ENCODE results near the gene EZR. TPM values are rescaled to one million over a fixed set of nuclear protein-coding genes. Genes with fewer than 3 reads are reported as not detected.

The EZR gene
- total and polyA plus RNA-seq, 9 of the 15 experiments (the other 6 are each of a cell fraction or from before 2014, with no cell fraction given), result 36.5 to 162 (median 104) TPM

- TF ChIP-seq ZFX (CRISPR knock-in tag; IDR thresholded peaks at IDR 0.05) (peak; percentile 61), ZBTB7A (IDR thresholded peaks at IDR 0.05; ENCODE audit: borderline replicate concordance, control insufficient read depth, low read depth, low read length) (0 out of 2 replicates have a peak, but pooled peaks have one; percentile 47), NUFIP1 (IDR thresholded peaks at IDR 0.05; ENCODE audit: partially characterized antibody) (peak; percentile 44), MXD1 (CRISPR knock-in tag; IDR thresholded peaks at IDR 0.05; ENCODE audit: borderline replicate concordance, poor library complexity, severe bottlenecking) (no peak), TAF1 (IDR thresholded peaks at IDR 0.05; ENCODE audit: control insufficient read depth, extremely low read depth, insufficient read depth, low read length, severe bottlenecking) (peak; percentile 6), ZNF436 (CRISPR knock-in tag; IDR thresholded peaks at IDR 0.05) (no peak), MYBL2 (IDR thresholded peaks at IDR 0.05; ENCODE audit: low read depth) (no peak), MYBL2 (CRISPR knock-in tag; IDR thresholded peaks at IDR 0.05; ENCODE audit: borderline replicate concordance) (no peak), PHF21A (IDR thresholded peaks at IDR 0.05; ENCODE audit: borderline replicate concordance, low read depth) (peak; percentile 38; the same call in 1 of the 2 replicates), IRF1 (CRISPR knock-in tag; IDR thresholded peaks at IDR 0.05; ENCODE audit: borderline replicate concordance) (no peak), GATAD2A (IDR thresholded peaks at IDR 0.05) (peak; percentile 63; the same call in 1 of the 2 replicates), CEBPB (tag; IDR thresholded peaks at IDR 0.05) (peak; percentile 97), ZNF263 (CRISPR knock-in tag; IDR thresholded peaks at IDR 0.05; ENCODE audit: borderline replicate concordance) (peak; percentile 18; the same call in 1 of the 2 replicates), ZKSCAN8 (CRISPR knock-in tag; IDR thresholded peaks at IDR 0.05) (no peak), TBP (optimal IDR thresholded peaks at IDR 0.05; ENCODE audit: low read depth, low read length) (peak; percentile 10), RBFOX2 (IDR thresholded peaks at IDR 0.05; ENCODE audit: low read depth, low read length) (0 out of 2 replicates have a peak, but pooled peaks have one; percentile 28), ARID1B (IDR thresholded peaks at IDR 0.05) (peak; percentile 79), ILF3 (IDR thresholded peaks at IDR 0.05; ENCODE audit: borderline replicate concordance) (no peak)
- TF ChIP-seq, protein P1, sequence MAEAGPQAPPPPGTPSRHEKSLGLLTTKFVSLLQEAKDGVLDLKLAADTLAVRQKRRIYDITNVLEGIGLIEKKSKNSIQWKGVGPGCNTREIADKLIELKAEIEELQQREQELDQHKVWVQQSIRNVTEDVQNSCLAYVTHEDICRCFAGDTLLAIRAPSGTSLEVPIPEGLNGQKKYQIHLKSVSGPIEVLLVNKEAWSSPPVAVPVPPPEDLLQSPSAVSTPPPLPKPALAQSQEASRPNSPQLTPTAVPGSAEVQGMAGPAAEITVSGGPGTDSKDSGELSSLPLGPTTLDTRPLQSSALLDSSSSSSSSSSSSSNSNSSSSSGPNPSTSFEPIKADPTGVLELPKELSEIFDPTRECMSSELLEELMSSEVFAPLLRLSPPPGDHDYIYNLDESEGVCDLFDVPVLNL (CRISPR knock-in tag; IDR thresholded peaks at IDR 0.05; ENCODE audit: low read depth), result 0 out of 2 replicates have a peak, but pooled peaks have one; percentile 19
- TF ChIP-seq, protein P2, sequence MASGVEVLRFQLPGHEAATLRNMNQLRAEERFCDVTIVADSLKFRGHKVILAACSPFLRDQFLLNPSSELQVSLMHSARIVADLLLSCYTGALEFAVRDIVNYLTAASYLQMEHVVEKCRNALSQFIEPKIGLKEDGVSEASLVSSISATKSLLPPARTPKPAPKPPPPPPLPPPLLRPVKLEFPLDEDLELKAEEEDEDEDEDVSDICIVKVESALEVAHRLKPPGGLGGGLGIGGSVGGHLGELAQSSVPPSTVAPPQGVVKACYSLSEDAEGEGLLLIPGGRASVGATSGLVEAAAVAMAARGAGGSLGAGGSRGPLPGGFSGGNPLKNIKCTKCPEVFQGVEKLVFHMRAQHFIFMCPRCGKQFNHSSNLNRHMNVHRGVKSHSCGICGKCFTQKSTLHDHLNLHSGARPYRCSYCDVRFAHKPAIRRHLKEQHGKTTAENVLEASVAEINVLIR (CRISPR knock-in tag; IDR thresholded peaks at IDR 0.05), result peak; percentile 39; the same call in 1 of the 2 replicates
- TF ChIP-seq, protein P3, sequence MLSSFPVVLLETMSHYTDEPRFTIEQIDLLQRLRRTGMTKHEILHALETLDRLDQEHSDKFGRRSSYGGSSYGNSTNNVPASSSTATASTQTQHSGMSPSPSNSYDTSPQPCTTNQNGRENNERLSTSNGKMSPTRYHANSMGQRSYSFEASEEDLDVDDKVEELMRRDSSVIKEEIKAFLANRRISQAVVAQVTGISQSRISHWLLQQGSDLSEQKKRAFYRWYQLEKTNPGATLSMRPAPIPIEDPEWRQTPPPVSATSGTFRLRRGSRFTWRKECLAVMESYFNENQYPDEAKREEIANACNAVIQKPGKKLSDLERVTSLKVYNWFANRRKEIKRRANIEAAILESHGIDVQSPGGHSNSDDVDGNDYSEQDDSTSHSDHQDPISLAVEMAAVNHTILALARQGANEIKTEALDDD (IDR thresholded peaks at IDR 0.05), result 0 out of 2 replicates have a peak, but pooled peaks have one; percentile 2
- TF ChIP-seq, protein P4, sequence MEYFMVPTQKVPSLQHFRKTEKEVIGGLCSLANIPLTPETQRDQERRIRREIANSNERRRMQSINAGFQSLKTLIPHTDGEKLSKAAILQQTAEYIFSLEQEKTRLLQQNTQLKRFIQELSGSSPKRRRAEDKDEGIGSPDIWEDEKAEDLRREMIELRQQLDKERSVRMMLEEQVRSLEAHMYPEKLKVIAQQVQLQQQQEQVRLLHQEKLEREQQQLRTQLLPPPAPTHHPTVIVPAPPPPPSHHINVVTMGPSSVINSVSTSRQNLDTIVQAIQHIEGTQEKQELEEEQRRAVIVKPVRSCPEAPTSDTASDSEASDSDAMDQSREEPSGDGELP (CRISPR knock-in tag; IDR thresholded peaks at IDR 0.05; ENCODE audit: borderline replicate concordance), result peak; percentile 83
These were observed 16.6 kb upstream of the EZR start (continued) for GRCh38 chr6:158835616-158836221.
